SK-N-SH (cell line): ENCODE measurements around the gene RAI2. TPM values are rescaled to one million over a fixed set of nuclear protein-coding genes. Genes with fewer than 3 reads are reported as not detected.

Experiments used
- CTCF ChIA-PET: fragments of 300-600, 350-600 bp; formaldehyde crosslinking; extraction: SDS; loops from one replicate; lab custom pipeline; 2021; lab: Yijun Ruan, JAX
- POLR2A ChIA-PET: fragments of 350-600 bp; sonication (Branson Sonifier 250); formaldehyde crosslinking; extraction: SDS; loops from one replicate; lab custom pipeline; 2020; ENCODE audit warnings: antibody characterized with exemption, inconsistent platforms; lab: Yijun Ruan, JAX
- DNase-seq: peaks from one replicate; pipeline ENCODE4 v3.0.0; 2012
- H2AFZ ChIP-seq: fragments of 200-600 bp; sonication (generic); 2 replicates; pipeline ENCODE4 v1.8.1; 2016; ENCODE audit warnings: antibody characterized with exemption, mild to moderate bottlenecking, low read depth
- H3F3A ChIP-seq: fragments of 200-600 bp; sonication (generic); replicated peaks from 2 replicates; pipeline ENCODE3; 2016; ENCODE audit warnings: antibody characterized with exemption, mild to moderate bottlenecking; ENCODE audit not compliant: insufficient read depth
- H3K27ac ChIP-seq, 2 experiments: fragments of 200-500 bp in 1 of 2; fragments of 200-600 bp in 1 of 2; sonication (Bioruptor generic) in 1 of 2; sonication (generic), shearing (Covaris generic) in 1 of 2; 2 replicates each; pipeline versions ENCODE4 v1.5.1 to v1.6.1; 2014 to 2016; ENCODE audit warnings: low read depth in 2 of 2, inconsistent platforms in 1 of 2, low read length in 1 of 2, mild to moderate bottlenecking in 1 of 2, mixed read lengths in 1 of 2
- H3K27me3 ChIP-seq: fragments of 200-600 bp; sonication (generic), shearing (Covaris generic); 2 replicates; pipeline ENCODE4 v1.6.1; 2016; ENCODE audit warnings: mixed run types; ENCODE audit not compliant: insufficient read depth
- H3K36me3 ChIP-seq, 2 experiments: fragments of 200-500 bp in 1 of 2; fragments of 200-600 bp in 1 of 2; sonication (Bioruptor generic) in 1 of 2; sonication (generic) in 1 of 2; replicated peaks in 1 of 2; 2 replicates each; pipeline versions ENCODE3 to v1.5.1; 2014 to 2016; ENCODE audit warnings: low read length in 1 of 2, mild to moderate bottlenecking in 1 of 2; ENCODE audit not compliant: insufficient read depth in 2 of 2, control insufficient read depth in 1 of 2
- H3K4me1 ChIP-seq, 2 experiments: fragments of 200-500 bp in 1 of 2; fragments of 200-600 bp in 1 of 2; sonication (Bioruptor generic) in 1 of 2; sonication (generic), shearing (Covaris generic) in 1 of 2; 2 replicates each; pipeline versions ENCODE4 v1.5.1 to v1.6.1; 2014 to 2016; ENCODE audit warnings: low read depth in 1 of 2, low read length in 1 of 2, mixed run types in 1 of 2; ENCODE audit not compliant: insufficient read depth in 2 of 2, control insufficient read depth in 1 of 2
- H3K4me2 ChIP-seq: fragments of 200-600 bp; sonication (generic), shearing (Covaris generic); 2 replicates; pipeline ENCODE4 v1.6.1; 2017; ENCODE audit warnings: mixed run types
- H3K4me3 ChIP-seq, 2 experiments: fragments of 200-500 bp in 1 of 2; fragments of 200-600 bp in 1 of 2; sonication (Bioruptor generic) in 1 of 2; sonication (generic), shearing (Covaris generic) in 1 of 2; 2 replicates each; pipeline versions ENCODE4 v1.5.1 to v1.8.1; 2014 to 2016; ENCODE audit warnings: low read depth in 2 of 2, inconsistent platforms in 1 of 2, low read length in 1 of 2, mild to moderate bottlenecking in 1 of 2, mixed read lengths in 1 of 2, moderate library complexity in 1 of 2
- H3K79me2 ChIP-seq: fragments of 200-600 bp; sonication (generic); 2 replicates; pipeline ENCODE4 v1.8.1; 2017; ENCODE audit warnings: mild to moderate bottlenecking; ENCODE audit not compliant: insufficient read depth
- H3K9ac ChIP-seq: fragments of 200-600 bp; sonication (generic); 2 replicates; pipeline ENCODE4 v1.6.1; 2017; ENCODE audit warnings: mixed run types
- H3K9me2 ChIP-seq: fragments of 200-600 bp; sonication (generic); 2 replicates; pipeline ENCODE4 v1.6.1; 2017; ENCODE audit warnings: mixed run types
- H3K9me3 ChIP-seq: fragments of 200-600 bp; sonication (generic); 2 replicates; pipeline ENCODE4 v1.6.1; 2017; ENCODE audit warnings: mixed run types, mild to moderate bottlenecking, moderate library complexity
- H4K20me1 ChIP-seq: fragments of 200-600 bp; sonication (generic); 2 replicates; pipeline ENCODE4 v1.6.1; 2017; ENCODE audit warnings: mild to moderate bottlenecking, mixed run types; ENCODE audit not compliant: insufficient read depth
- ELF1 ChIP-seq: IDR thresholded peaks from 2 replicates; pipeline ENCODE4 v1.4.0; 2012
- EP300 ChIP-seq, 2 experiments: IDR thresholded peaks; 2 replicates each; pipeline versions ENCODE4 v1.4.0 to v1.6.1; 2012; ENCODE audit warnings: borderline replicate concordance in 1 of 2, low read depth in 1 of 2, low read length in 1 of 2
- EZH2phosphoT487 ChIP-seq: fragments of 200-600 bp; sonication (generic); IDR thresholded peaks from 2 replicates; pipeline ENCODE4 v1.6.1; 2017; ENCODE audit warnings: low read depth, mixed run types, mild to moderate bottlenecking, antibody characterized with exemption, moderate library complexity, borderline replicate concordance
- FOXJ3 ChIP-seq: sonication (generic); formaldehyde crosslinking; IDR thresholded peaks from 2 replicates; pipeline ENCODE4 v1.5.1; 2020; ENCODE audit warnings: mild to moderate bottlenecking, missing genetic modification reagents
- FOXM1 ChIP-seq: IDR thresholded peaks from 2 replicates; pipeline ENCODE4 v1.4.0; 2012; ENCODE audit warnings: low read depth, mild to moderate bottlenecking
- GABPA ChIP-seq: IDR thresholded peaks from 2 replicates; pipeline ENCODE4 v1.4.0; 2012; ENCODE audit warnings: low read depth, mild to moderate bottlenecking
- GATA2 ChIP-seq: sonication (generic); formaldehyde crosslinking; IDR thresholded peaks from 2 replicates; pipeline ENCODE4 v1.5.0; 2020; ENCODE audit warnings: mild to moderate bottlenecking, missing genetic modification reagents
- MEF2A ChIP-seq: IDR thresholded peaks from 2 replicates; pipeline ENCODE4 v1.4.0; 2012; ENCODE audit warnings: low read depth, borderline replicate concordance
- MXI1 ChIP-seq: IDR thresholded peaks from 2 replicates; pipeline ENCODE4 v1.6.1; 2012; ENCODE audit warnings: mild to moderate bottlenecking, low read depth, low read length, improper control_type of control experiment
- RAD21 ChIP-seq: IDR thresholded peaks from 2 replicates; pipeline ENCODE4 v1.6.1; 2012; ENCODE audit warnings: mild to moderate bottlenecking, low read length
- RCOR1 ChIP-seq: fragments of 150-350 bp; IDR thresholded peaks from 2 replicates; pipeline ENCODE4 v1.6.1; 2017; ENCODE audit warnings: antibody characterized with exemption, low read length
- RFX5 ChIP-seq: IDR thresholded peaks from 2 replicates; pipeline ENCODE4 v1.6.1; 2012; ENCODE audit warnings: mild to moderate bottlenecking, improper control_type of control experiment, low read length
- SIN3A ChIP-seq: IDR thresholded peaks from 2 replicates; pipeline ENCODE4 v1.6.1; 2012; ENCODE audit warnings: low read depth, mild to moderate bottlenecking, low read length, moderate library complexity, borderline replicate concordance
- SMC3 ChIP-seq: IDR thresholded peaks from 2 replicates; pipeline ENCODE4 v1.6.1; 2012; ENCODE audit warnings: low read depth, low read length, improper control_type of control experiment
- TAF1 ChIP-seq: IDR thresholded peaks from 2 replicates; pipeline ENCODE4 v1.6.1; 2012; ENCODE audit warnings: low read depth, mild to moderate bottlenecking, low read length, moderate library complexity, borderline replicate concordance
- TCF12 ChIP-seq: IDR thresholded peaks from 2 replicates; pipeline ENCODE4 v1.4.0; 2012
- TEAD4 ChIP-seq: IDR thresholded peaks from 2 replicates; pipeline ENCODE4 v1.4.0; 2012; ENCODE audit warnings: mild to moderate bottlenecking, borderline replicate concordance; ENCODE audit not compliant: insufficient read depth
- WGBS: methylation state at CpG from one replicate; pipeline ENCODE4 v1.1.6; 2017; ENCODE audit warnings: low lambda C conversion rate; 5-methylcytosine and 5-hydroxymethylcytosine counted together
- polyA plus RNA-seq, 3 experiments: library from polyadenylated mRNA; depleted of rRNA; stranded (reverse); fragments of >200 nt; gene quantifications; 2 replicates each; pipeline ENCODE4 v1.2.3, GENCODE V29; 2012
- TF ChIP-seq, protein P1 (sequence below): IDR thresholded peaks from 2 replicates; pipeline ENCODE4 v1.4.0; 2012; ENCODE audit warnings: low read depth
- TF ChIP-seq, protein P2 (sequence below): IDR thresholded peaks from 2 replicates; pipeline ENCODE4 v1.4.0; 2012; ENCODE audit warnings: low read depth, borderline replicate concordance
- TF ChIP-seq, protein P3 (sequence below): fragments of 150-350 bp; IDR thresholded peaks from 2 replicates; pipeline ENCODE4 v1.6.1; 2016; ENCODE audit warnings: mild to moderate bottlenecking, low read depth, low read length

The RAI2 gene
- polyA plus RNA-seq, 1 of the 3 experiments (the other 2 are of a cell fraction), result 0.07 TPM

DNA sequence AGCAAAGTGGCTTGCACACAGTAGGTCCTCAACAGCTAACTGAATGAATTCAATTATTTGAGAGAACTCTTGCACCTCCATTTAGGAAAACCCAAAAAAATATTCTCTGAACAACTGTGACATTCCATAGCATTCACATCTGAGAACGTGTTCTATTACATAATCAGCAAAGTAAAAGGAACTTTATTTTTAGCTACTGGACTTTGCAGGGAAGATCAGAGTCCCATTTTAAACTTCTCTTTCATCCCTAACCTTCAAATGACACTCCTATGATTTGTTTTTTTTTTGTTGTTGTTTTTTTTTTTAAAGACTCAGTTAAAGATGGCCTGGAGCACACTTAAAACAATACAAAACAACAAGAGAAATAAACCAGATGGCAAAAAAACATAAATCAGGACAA is 30.9 kb downstream of the RAI2 start:
- no peaks in the 10 kb centered on the region for H4K20me1 ChIP-seq
- no peak overlapping the region for H3K9ac ChIP-seq
- CTCF ChIA-PET, result interaction anchor here (3.1 kb wide), 1 partner anchor 17 kb away, joined by 12 read pairs; no protein-coding TSS in a partner anchor
- H3K36me3 ChIP-seq, result no peaks in the 10 kb centered on the region
- H3K9me2 ChIP-seq, result no peaks in the 10 kb centered on the region
- H3K4me2 ChIP-seq, result no peak overlapping the region
- H3F3A ChIP-seq, result no peaks in the 10 kb centered on the region
- WGBS, result 13% methylated on average over 1 of the region's 1 CpG
- H3K27me3 ChIP-seq, result peaks cover 25% of the 10 kb centered on the region; the same call in 1 of the 2 replicates
- no peak for DNase-seq
- TF ChIP-seq SMC3 (no peak), TCF12 (no peak)
- H3K9me3 ChIP-seq, result no peaks in the 10 kb centered on the region
- no peak overlapping the region for H3K4me3 ChIP-seq
- no peak overlapping the region for H2AFZ ChIP-seq
- no peak overlapping the region for H3K27ac ChIP-seq
- no peaks in the 10 kb centered on the region for H3K79me2 ChIP-seq
- POLR2A ChIA-PET, result no interaction called here
- H3K4me1 ChIP-seq, result peaks cover 0 to 1% of the 10 kb centered on the region in 2 experiments; a peak in 1 of 4 replicates

DNA sequence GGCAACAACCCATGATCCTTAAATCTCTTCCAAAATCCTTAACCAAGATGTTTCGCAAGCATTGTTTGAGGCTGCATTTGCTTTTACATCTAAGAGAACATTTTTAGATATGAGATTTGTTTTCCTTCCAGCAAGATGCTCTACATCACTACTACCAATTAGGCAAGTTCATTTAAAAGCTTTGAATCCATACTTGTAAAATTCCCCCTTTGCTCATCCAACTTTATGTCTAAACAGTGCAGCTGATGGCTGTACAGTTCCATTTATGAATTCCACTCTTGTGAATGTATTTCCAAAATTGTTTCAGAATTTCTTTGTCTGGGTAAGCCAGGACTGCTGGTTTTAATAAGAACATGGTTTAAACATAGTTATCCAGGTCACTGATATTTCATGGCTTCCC is 31.5 kb downstream of the RAI2 start:
- Histone ChIP-seq H3K9ac (no peak overlapping the region), H2AFZ (no peak overlapping the region), H3K79me2 (no peaks in the 10 kb centered on the region), H3K9me3 (no peaks in the 10 kb centered on the region), H3K27ac (no peak overlapping the region), H3K4me3 (no peak overlapping the region), H3K9me2 (no peaks in the 10 kb centered on the region), H4K20me1 (no peaks in the 10 kb centered on the region), H3K4me1 (no peaks in the 10 kb centered on the region), H3K36me3 (no peaks in the 10 kb centered on the region), H3K27me3 (peaks cover 19% of the 10 kb centered on the region; the same call in 1 of the 2 replicates), H3K4me2 (no peak overlapping the region), H3F3A (no peaks in the 10 kb centered on the region)
- WGBS, result 46% methylated on average over 1 of the region's 1 CpG
- no peak for TF ChIP-seq SIN3A
- TF ChIP-seq, protein P1, sequence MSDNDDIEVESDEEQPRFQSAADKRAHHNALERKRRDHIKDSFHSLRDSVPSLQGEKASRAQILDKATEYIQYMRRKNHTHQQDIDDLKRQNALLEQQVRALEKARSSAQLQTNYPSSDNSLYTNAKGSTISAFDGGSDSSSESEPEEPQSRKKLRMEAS, result no peak
- no peak for TF ChIP-seq TCF12
- TF ChIP-seq EP300 (IDR thresholded peaks at IDR 0.05; ENCODE audit: borderline replicate concordance in 1 of 2, low read depth in 1 of 2, low read length in 1 of 2), result no peak
- TF ChIP-seq, protein P2, sequence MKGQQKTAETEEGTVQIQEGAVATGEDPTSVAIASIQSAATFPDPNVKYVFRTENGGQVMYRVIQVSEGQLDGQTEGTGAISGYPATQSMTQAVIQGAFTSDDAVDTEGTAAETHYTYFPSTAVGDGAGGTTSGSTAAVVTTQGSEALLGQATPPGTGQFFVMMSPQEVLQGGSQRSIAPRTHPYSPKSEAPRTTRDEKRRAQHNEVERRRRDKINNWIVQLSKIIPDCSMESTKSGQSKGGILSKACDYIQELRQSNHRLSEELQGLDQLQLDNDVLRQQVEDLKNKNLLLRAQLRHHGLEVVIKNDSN, result no peak
- no peak for TF ChIP-seq FOXM1
- no peak for TF ChIP-seq FOXJ3 (CRISPR knock-in tag)
- no peak for TF ChIP-seq RCOR1
- TF ChIP-seq GABPA, result no peak
- TF ChIP-seq MEF2A, result no peak
- no peak for TF ChIP-seq MXI1
- TF ChIP-seq GATA2 (CRISPR knock-in tag), result no peak
- TF ChIP-seq RAD21, result no peak
- TF ChIP-seq EZH2phosphoT487, result no peak
- TF ChIP-seq TAF1, result no peak
- TF ChIP-seq ELF1, result no peak
- TF ChIP-seq, protein P3, sequence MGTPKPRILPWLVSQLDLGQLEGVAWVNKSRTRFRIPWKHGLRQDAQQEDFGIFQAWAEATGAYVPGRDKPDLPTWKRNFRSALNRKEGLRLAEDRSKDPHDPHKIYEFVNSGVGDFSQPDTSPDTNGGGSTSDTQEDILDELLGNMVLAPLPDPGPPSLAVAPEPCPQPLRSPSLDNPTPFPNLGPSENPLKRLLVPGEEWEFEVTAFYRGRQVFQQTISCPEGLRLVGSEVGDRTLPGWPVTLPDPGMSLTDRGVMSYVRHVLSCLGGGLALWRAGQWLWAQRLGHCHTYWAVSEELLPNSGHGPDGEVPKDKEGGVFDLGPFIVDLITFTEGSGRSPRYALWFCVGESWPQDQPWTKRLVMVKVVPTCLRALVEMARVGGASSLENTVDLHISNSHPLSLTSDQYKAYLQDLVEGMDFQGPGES, result no peak
- TF ChIP-seq TEAD4, result no peak
- no peak for TF ChIP-seq RFX5
- CTCF ChIA-PET, result interaction anchor here (0.9 to 3.1 kb wide), 2 partner anchors 17 to 587 kb away, joined by 3 to 12 read pairs; no protein-coding TSS in a partner anchor
- DNase-seq, result no peak
- POLR2A ChIA-PET, result no interaction called here
